Measurements from ENCODE around the gene NOTO.

DNA sequence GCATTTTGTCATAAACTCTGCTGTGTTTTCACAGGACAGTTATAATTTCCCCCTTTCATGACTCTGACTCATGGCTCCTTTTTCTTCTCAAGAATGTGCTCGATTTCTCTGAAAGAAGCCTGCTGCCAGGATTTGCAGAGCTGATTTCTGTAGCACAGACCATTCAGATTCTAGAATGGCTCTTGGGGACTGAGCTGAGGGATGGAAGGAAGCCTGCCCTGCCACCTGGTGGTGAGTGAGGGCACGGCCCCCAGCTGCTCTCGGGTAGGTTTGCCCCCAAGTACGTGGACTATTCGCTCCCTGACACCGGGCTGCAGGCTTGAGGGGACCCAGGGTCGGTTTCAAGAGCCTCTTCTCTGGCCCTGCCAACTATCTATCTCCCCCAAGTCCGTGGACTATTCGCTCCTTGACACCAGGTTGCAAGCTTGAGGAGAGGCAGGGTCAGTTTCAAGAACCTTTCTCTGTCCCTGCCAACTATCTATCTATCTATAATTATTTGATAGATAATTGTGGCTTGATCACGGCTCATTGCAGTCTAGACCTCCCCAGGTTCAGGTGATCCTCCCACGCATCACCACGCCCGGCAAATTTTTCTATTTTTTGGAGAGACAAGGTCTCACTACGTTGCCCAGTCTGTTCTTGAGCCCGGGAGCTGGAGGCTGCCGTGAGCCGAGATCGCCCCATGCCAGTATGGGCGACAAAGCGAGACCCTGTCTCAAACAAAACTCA, 10.2 kb downstream of the NOTO start:
- no peak for TF ChIP-seq ZBED1 (IDR thresholded peaks at IDR 0.05; ENCODE audit: borderline replicate concordance)
- peak; percentile 88 to 97 (median 96) for TF ChIP-seq CTCF (IDR thresholded peaks at IDR 0.05 in 2 of 3, conservative IDR thresholded peaks at IDR 0.05 in 1 of 3; ENCODE audit: control insufficient read depth in 2 of 3, extremely low read depth in 1 of 3, insufficient read depth in 1 of 3, low read depth in 3 of 3, low read length in 3 of 3)
- no peak for TF ChIP-seq CEBPB (IDR thresholded peaks at IDR 0.05; ENCODE audit: borderline replicate concordance in 1 of 2, low read depth in 2 of 2, low read length in 2 of 2)
- TF ChIP-seq JUND (IDR thresholded peaks at IDR 0.05; ENCODE audit: low read depth, low read length): no peak
- TF ChIP-seq RFX5 (IDR thresholded peaks at IDR 0.05; ENCODE audit: low read depth, low read length): no peak
- TF ChIP-seq EZH2 (IDR thresholded peaks at IDR 0.05; ENCODE audit: borderline replicate concordance, control insufficient read depth, low read depth, low read length): no peak
- TF ChIP-seq SRF (IDR thresholded peaks at IDR 0.05; ENCODE audit: low read depth in 2 of 2, low read length in 2 of 2): no peak
- no peak for TF ChIP-seq YBX1 (IDR thresholded peaks at IDR 0.05)

Data from GM12878 (cell line).